H9 (cell line): ENCODE data around the gene METTL25B. TPM values are rescaled to one million over a fixed set of nuclear protein-coding genes. Genes with fewer than 3 reads are reported as not detected.

Experiments used
- DNase-seq: peaks from one replicate; pipeline ENCODE4 v3.0.0-alpha.2; 2017
- H2AFZ ChIP-seq: one replicate; pipeline ENCODE4 v1.6.1; 2013; ENCODE audit warnings: mild to moderate bottlenecking, low read length, control low read depth, moderate library complexity
- H2AK5ac ChIP-seq: 2 replicates; pipeline ENCODE4 v1.6.1; 2013; ENCODE audit warnings: low read length, control low read depth, mixed read lengths; ENCODE audit not compliant: insufficient read length
- H2BK120ac ChIP-seq: one replicate; pipeline ENCODE4 v1.6.1; 2013; ENCODE audit warnings: low read depth, mild to moderate bottlenecking, low read length, control low read depth, inconsistent platforms; ENCODE audit not compliant: poor library complexity, severe bottlenecking
- H2BK12ac ChIP-seq: 2 replicates; pipeline ENCODE4 v1.6.1; 2013; ENCODE audit warnings: low read length, control low read depth, mixed read lengths, low read depth; ENCODE audit not compliant: insufficient read length
- H2BK15ac ChIP-seq: 2 replicates; pipeline ENCODE4 v1.6.1; 2013; ENCODE audit warnings: low read depth, low read length, control low read depth
- H2BK20ac ChIP-seq: one replicate; pipeline ENCODE4 v1.6.1; 2013; ENCODE audit warnings: low read depth, mild to moderate bottlenecking, low read length, control low read depth, inconsistent platforms; ENCODE audit not compliant: poor library complexity, severe bottlenecking
- H2BK5ac ChIP-seq: 2 replicates; pipeline ENCODE4 v1.6.1; 2013; ENCODE audit warnings: low read length, control low read depth, mixed read lengths; ENCODE audit not compliant: insufficient read length
- H3K14ac ChIP-seq: 2 replicates; pipeline ENCODE4 v1.6.1; 2013; ENCODE audit warnings: low read length, control low read depth; ENCODE audit not compliant: insufficient read depth
- H3K18ac ChIP-seq: 2 replicates; pipeline ENCODE4 v1.6.1; 2013; ENCODE audit warnings: low read depth, mild to moderate bottlenecking, mixed read lengths, low read length, control low read depth; ENCODE audit not compliant: insufficient read length
- H3K23ac ChIP-seq: 2 replicates; pipeline ENCODE4 v1.6.1; 2013; ENCODE audit warnings: low read length, control low read depth, mixed read lengths, low read depth; ENCODE audit not compliant: insufficient read length
- H3K23me2 ChIP-seq: 2 replicates; pipeline ENCODE4 v1.6.1; 2013; ENCODE audit warnings: low read depth, mild to moderate bottlenecking, mixed read lengths, low read length, control low read depth; ENCODE audit not compliant: insufficient read length, poor library complexity, severe bottlenecking
- H3K27ac ChIP-seq: 2 replicates; pipeline ENCODE4 v1.5.1; 2013; ENCODE audit warnings: low read length, control low read depth, mixed read lengths, low read depth; ENCODE audit not compliant: insufficient read length
- H3K27me3 ChIP-seq: 2 replicates; pipeline ENCODE4 v1.6.1; 2013; ENCODE audit warnings: low read length, control low read depth, inconsistent platforms; ENCODE audit not compliant: insufficient read depth
- H3K4ac ChIP-seq: 2 replicates; pipeline ENCODE4 v1.6.1; 2013; ENCODE audit warnings: low read depth, mild to moderate bottlenecking, control low read depth, inconsistent platforms, low read length, moderate library complexity
- H3K4me1 ChIP-seq: 2 replicates; pipeline ENCODE4 v1.6.1; 2013; ENCODE audit warnings: low read length, control low read depth, inconsistent platforms; ENCODE audit not compliant: insufficient read depth
- H3K4me2 ChIP-seq: 2 replicates; pipeline ENCODE4 v1.6.1; 2013; ENCODE audit warnings: low read length, control low read depth, mixed read lengths; ENCODE audit not compliant: insufficient read length, insufficient read depth
- H3K56ac ChIP-seq: 2 replicates; pipeline ENCODE4 v1.6.1; 2013; ENCODE audit warnings: low read depth, mild to moderate bottlenecking, mixed read lengths, low read length, control low read depth; ENCODE audit not compliant: insufficient read length
- H3K79me1 ChIP-seq: 2 replicates; pipeline ENCODE4 v1.6.1; 2013; ENCODE audit warnings: low read depth, mild to moderate bottlenecking, moderate library complexity, low read length, control low read depth, inconsistent platforms; ENCODE audit not compliant: insufficient read depth, poor library complexity, severe bottlenecking
- H3K79me2 ChIP-seq: 2 replicates; pipeline ENCODE4 v1.6.1; 2013; ENCODE audit warnings: low read length, control low read depth, inconsistent platforms; ENCODE audit not compliant: insufficient read depth
- H3K9ac ChIP-seq: 2 replicates; pipeline ENCODE4 v1.6.1; 2013; ENCODE audit warnings: low read length, control low read depth, mixed read lengths; ENCODE audit not compliant: insufficient read length; ENCODE audit errors: extremely low read depth
- H3K9me3 ChIP-seq: one replicate; pipeline ENCODE4 v1.6.1; 2013; ENCODE audit warnings: low read depth, low read length, inconsistent platforms; ENCODE audit not compliant: control insufficient read depth
- H3T11ph ChIP-seq: one replicate; pipeline ENCODE4 v1.6.1; 2013; ENCODE audit warnings: mild to moderate bottlenecking, low read length, control low read depth, inconsistent platforms
- H4K20me1 ChIP-seq: one replicate; pipeline ENCODE4 v1.6.1; 2013; ENCODE audit not compliant: control insufficient read depth, insufficient read length, insufficient read depth
- H4K5ac ChIP-seq: 2 replicates; pipeline ENCODE4 v1.6.1; 2013; ENCODE audit warnings: low read depth, mild to moderate bottlenecking, mixed read lengths, low read length, control low read depth; ENCODE audit not compliant: insufficient read length
- H4K8ac ChIP-seq: replicated peaks from 2 replicates; pipeline ENCODE4 v1.6.1; 2013; ENCODE audit warnings: low read length, control low read depth, mixed read lengths, low read depth; ENCODE audit not compliant: insufficient read length
- H4K91ac ChIP-seq: 2 replicates; pipeline ENCODE4 v1.6.1; 2013; ENCODE audit warnings: low read depth, mild to moderate bottlenecking, moderate library complexity, mixed read lengths, low read length, control low read depth; ENCODE audit not compliant: insufficient read length
- H3K27ac Mint-ChIP-seq, 3 experiments: 2 replicates in 2 of 3; 3 replicates in 1 of 3; pipeline ENCODE4 v1.8.0; 2020 to 2021; ENCODE audit warnings: mixed read lengths in 3 of 3, mild to moderate bottlenecking in 1 of 3, moderate library complexity in 1 of 3
- H3K27me3 Mint-ChIP-seq: 2 replicates; pipeline ENCODE4 v1.8.0; 2021; ENCODE audit warnings: low read depth, mild to moderate bottlenecking, moderate library complexity, mixed read lengths
- H3K36me3 Mint-ChIP-seq, 3 experiments: 2 replicates in 2 of 3; 3 replicates in 1 of 3; pipeline ENCODE4 v1.8.0; 2020 to 2021; ENCODE audit warnings: low read depth in 3 of 3, mixed read lengths in 3 of 3; ENCODE audit not compliant: insufficient read depth in 1 of 3
- H3K4me1 Mint-ChIP-seq, 2 experiments: 2 replicates each; pipeline ENCODE4 v1.8.0; 2020; ENCODE audit warnings: mixed read lengths in 2 of 2
- H3K4me3 Mint-ChIP-seq, 2 experiments: 2 replicates in 1 of 2; 3 replicates in 1 of 2; pipeline ENCODE4 v1.8.0; 2020 to 2021; ENCODE audit warnings: mild to moderate bottlenecking in 2 of 2, mixed read lengths in 2 of 2, moderate library complexity in 1 of 2
- H3K9me3 Mint-ChIP-seq, 2 experiments: 2 replicates in 1 of 2; 3 replicates in 1 of 2; pipeline ENCODE4 v1.8.0; 2020; ENCODE audit warnings: mild to moderate bottlenecking in 2 of 2, mixed read lengths in 2 of 2, moderate library complexity in 1 of 2
- WGBS: extraction: QIAGEN DNeasy Blood & Tissue Kit; methylation state at CpG from one replicate; pipeline ENCODE4 v1.1.7; 2013; ENCODE audit warnings: missing lambda C conversion rate, low lambda C conversion rate, mixed read lengths; ENCODE audit not compliant: insufficient read length; ENCODE audit errors: extremely low coverage; 5-methylcytosine and 5-hydroxymethylcytosine counted together
- total RNA-seq: library from RNA; stranded (reverse); gene quantifications from 2 replicates; pipeline ENCODE4 v1.2.1, GENCODE V29; 2021
- TF ChIP-seq, protein P1 (sequence below): fragments of 200-600 bp; sonication (generic); conservative IDR thresholded peaks from 3 replicates; pipeline ENCODE4 v1.8.0; 2021; ENCODE audit warnings: antibody characterized with exemption, mild to moderate bottlenecking

The METTL25B gene
- total RNA-seq, 1 experiment from 2014 or later = 26.2 TPM

DNA sequence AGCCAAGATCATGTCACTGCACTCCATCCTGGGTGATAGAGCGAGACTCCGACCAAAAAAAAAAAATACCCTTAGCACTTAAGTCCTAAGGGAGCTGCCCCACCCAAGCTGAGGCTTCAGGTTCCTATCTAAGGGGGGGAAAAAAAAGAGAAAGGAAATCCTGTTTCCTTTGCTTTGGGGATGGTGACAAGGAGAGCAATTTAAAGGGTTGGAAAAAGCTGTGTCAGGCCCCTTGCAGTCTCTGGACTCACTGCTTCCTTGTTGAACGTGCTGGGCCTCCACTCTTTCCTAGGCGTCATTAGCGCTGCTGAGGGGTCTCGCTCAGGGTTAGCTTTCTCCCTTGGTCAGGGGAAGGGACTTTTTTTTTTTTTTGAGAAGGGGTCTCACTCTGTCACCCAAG lies 57.2 kb downstream of the METTL25B start:
- Histone ChIP-seq H3K18ac (no peak overlapping the region), H3K9ac (no peak overlapping the region), H3K27ac (no peak overlapping the region), H4K8ac (no peak overlapping the region), H3K4ac (no peak overlapping the region), H3T11ph (no peak overlapping the region), H2BK120ac (no peak overlapping the region), H2BK5ac (no peak overlapping the region), H2BK15ac (no peak overlapping the region), H3K56ac (no peak overlapping the region), H2AK5ac (no peak overlapping the region), H3K9me3 (no peaks in the 10 kb centered on the region), H3K4me2 (no peak overlapping the region), H2BK20ac (no peak overlapping the region), H3K27me3 (no peaks in the 10 kb centered on the region), H3K4me1 (no peaks in the 10 kb centered on the region), H3K79me2 (peaks cover 4% of the 10 kb centered on the region; the same call in 1 of the 2 replicates), H3K23ac (no peak overlapping the region), H3K79me1 (peaks cover 6% of the 10 kb centered on the region), H2AFZ (no peak overlapping the region), H4K5ac (no peak overlapping the region), H2BK12ac (no peak overlapping the region), H3K14ac (no peak overlapping the region), H4K20me1 (peaks cover 2% of the 10 kb centered on the region), H4K91ac (no peak overlapping the region), H3K23me2 (no peaks in the 10 kb centered on the region)
- Mint-ChIP-seq H3K4me1 (no peaks in the 10 kb centered on the region), H3K4me3 (no peak overlapping the region; a peak in 1 of 5 replicates), H3K36me3 (peaks cover 29 to 72% (median 69%) of the 10 kb centered on the region in 3 experiments; a peak in 6 of 7 replicates), H3K27ac (no peak overlapping the region), H3K9me3 (no peaks in the 10 kb centered on the region), H3K27me3 (no peaks in the 10 kb centered on the region)
- no CpG with 5 or more reads among the region's 6 CpGs for WGBS
- TF ChIP-seq, protein P1, sequence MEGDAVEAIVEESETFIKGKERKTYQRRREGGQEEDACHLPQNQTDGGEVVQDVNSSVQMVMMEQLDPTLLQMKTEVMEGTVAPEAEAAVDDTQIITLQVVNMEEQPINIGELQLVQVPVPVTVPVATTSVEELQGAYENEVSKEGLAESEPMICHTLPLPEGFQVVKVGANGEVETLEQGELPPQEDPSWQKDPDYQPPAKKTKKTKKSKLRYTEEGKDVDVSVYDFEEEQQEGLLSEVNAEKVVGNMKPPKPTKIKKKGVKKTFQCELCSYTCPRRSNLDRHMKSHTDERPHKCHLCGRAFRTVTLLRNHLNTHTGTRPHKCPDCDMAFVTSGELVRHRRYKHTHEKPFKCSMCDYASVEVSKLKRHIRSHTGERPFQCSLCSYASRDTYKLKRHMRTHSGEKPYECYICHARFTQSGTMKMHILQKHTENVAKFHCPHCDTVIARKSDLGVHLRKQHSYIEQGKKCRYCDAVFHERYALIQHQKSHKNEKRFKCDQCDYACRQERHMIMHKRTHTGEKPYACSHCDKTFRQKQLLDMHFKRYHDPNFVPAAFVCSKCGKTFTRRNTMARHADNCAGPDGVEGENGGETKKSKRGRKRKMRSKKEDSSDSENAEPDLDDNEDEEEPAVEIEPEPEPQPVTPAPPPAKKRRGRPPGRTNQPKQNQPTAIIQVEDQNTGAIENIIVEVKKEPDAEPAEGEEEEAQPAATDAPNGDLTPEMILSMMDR = no peak
- DNase-seq = no peak

Other genes starting within 250 kb of the METTL25B start
- 18.7 and 20.8 TPM in 2 replicates for gene MEF2D, start 227.7 kb upstream of the METTL25B start, total RNA-seq
- gene IQGAP3, start 155.9 kb upstream of the METTL25B start, total RNA-seq = 24.5 and 24.7 TPM in 2 replicates
- gene TTC24, start 148.7 kb upstream of the METTL25B start, total RNA-seq = 0.26 TPM in 1 of 2 replicates, not detected in the other
- gene NAXE, start 136.7 kb upstream of the METTL25B start, total RNA-seq = 96.6 and 100 TPM in 2 replicates
- gene GPATCH4, start 127.0 kb upstream of the METTL25B start, total RNA-seq = 64.6 and 71.7 TPM in 2 replicates
- 0.44 and 0.46 TPM in 2 replicates for gene HAPLN2, start 109.1 kb upstream of the METTL25B start, total RNA-seq
- 0.88 and 1.2 TPM in 2 replicates for gene BCAN, start 86.4 kb upstream of the METTL25B start, total RNA-seq
- 167 and 168 TPM in 2 replicates for gene NES, start 51.1 kb upstream of the METTL25B start, total RNA-seq
- gene CRABP2, start 22.9 kb upstream of the METTL25B start, total RNA-seq = 180 and 184 TPM in 2 replicates
- gene ISG20L2, start 297 bp downstream of the METTL25B start, total RNA-seq = 52.4 and 57.6 TPM in 2 replicates
- gene MRPL24, start 12.6 kb downstream of the METTL25B start, total RNA-seq = 27.3 and 29.0 TPM in 2 replicates
- gene HDGF, start 23.2 kb downstream of the METTL25B start, total RNA-seq = 308 and 310 TPM in 2 replicates
- 129 TPM in 2 replicates for gene PRCC, start 39.1 kb downstream of the METTL25B start, total RNA-seq
- 2.0 and 2.5 TPM in 2 replicates for gene SH2D2A, start 88.4 kb downstream of the METTL25B start, total RNA-seq
- gene INSRR, start 130.6 kb downstream of the METTL25B start, total RNA-seq = not detected in 2 replicates
- gene NTRK1, start 132.4 kb downstream of the METTL25B start, total RNA-seq = 0.13 and 0.24 TPM in 2 replicates
- gene PEAR1, start 165.2 kb downstream of the METTL25B start, total RNA-seq = 0.31 and 0.39 TPM in 2 replicates
- gene LRRC71, start 192.2 kb downstream of the METTL25B start, total RNA-seq = not detected in 2 replicates